Neural crest cell (in vitro differentiated cells): ENCODE data around the gene ADNP2. TPM values are rescaled to one million over a fixed set of nuclear protein-coding genes. Genes with fewer than 3 reads are reported as not detected.

ENCODE experiments used
- DNase-seq: peaks from one replicate; pipeline ENCODE4 v3.0.0; 2021; ENCODE audit warnings: low read depth, mixed read lengths, low spot score
- H3K27ac Mint-ChIP-seq: one replicate; pipeline ENCODE4 v1.8.0; 2021; ENCODE audit warnings: mild to moderate bottlenecking, mixed read lengths; ENCODE audit not compliant: unreplicated experiment
- H3K27me3 Mint-ChIP-seq: 2 replicates; pipeline ENCODE4 v1.8.0; 2021; ENCODE audit warnings: low read depth, mild to moderate bottlenecking, mixed read lengths
- H3K36me3 Mint-ChIP-seq: 2 replicates; pipeline ENCODE4 v1.8.0; 2021; ENCODE audit warnings: low read depth, mild to moderate bottlenecking, mixed read lengths
- H3K4me1 Mint-ChIP-seq: 2 replicates; pipeline ENCODE4 v1.8.0; 2021; ENCODE audit warnings: mixed read lengths
- H3K4me3 Mint-ChIP-seq: one replicate; pipeline ENCODE4 v1.8.0; 2021; ENCODE audit warnings: mild to moderate bottlenecking, mixed read lengths
- H3K9me3 Mint-ChIP-seq: 2 replicates; pipeline ENCODE4 v1.8.0; 2021; ENCODE audit warnings: mixed read lengths
- CTCF ChIP-seq: fragments of 200-600 bp; sonication (generic); conservative IDR thresholded peaks from 2 replicates; pipeline ENCODE4 v1.5.0; 2021; ENCODE audit warnings: antibody characterized with exemption, mild to moderate bottlenecking
- total RNA-seq: library from RNA; stranded (reverse); gene quantifications from 2 replicates; pipeline ENCODE4 v1.2.1, GENCODE V29; 2021

The ADNP2 gene
- total RNA-seq, 1 donor from 2014 or later: 44.0 TPM

DNA sequence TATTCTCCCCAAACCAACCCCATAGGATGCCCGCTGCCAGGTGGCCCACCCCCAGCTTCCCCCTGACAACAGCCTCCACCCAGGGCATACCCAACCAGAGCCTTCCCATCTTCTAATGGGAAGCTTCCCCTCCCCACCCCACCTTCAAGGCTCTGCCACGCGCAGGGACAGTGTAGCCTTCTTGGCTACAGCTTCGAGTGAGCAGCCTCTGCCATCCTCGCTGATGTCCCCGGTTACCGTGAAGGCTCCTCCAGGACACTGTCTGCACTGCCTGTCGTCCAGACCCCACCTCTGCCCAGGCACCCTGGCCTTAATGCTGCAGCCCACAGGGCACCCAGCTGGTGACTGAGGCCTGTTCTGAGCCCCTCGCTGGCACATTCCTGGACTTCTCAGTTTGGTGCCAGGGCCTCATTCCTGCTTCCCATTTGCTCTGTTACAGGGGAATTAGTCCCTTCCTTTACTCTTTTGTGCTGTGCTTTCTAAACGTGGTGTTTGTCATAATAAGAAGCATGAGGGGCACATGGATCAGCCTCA is 13.0 kb upstream of the ADNP2 start:
- H3K27me3 Mint-ChIP-seq: peaks cover 4% of the 10 kb centered on the region
- H3K4me3 Mint-ChIP-seq: no peak overlapping the region
- TF ChIP-seq CTCF: no peak
- H3K27ac Mint-ChIP-seq: no peak overlapping the region
- no peaks in the 10 kb centered on the region for H3K4me1 Mint-ChIP-seq
- peaks cover 13% of the 10 kb centered on the region for H3K9me3 Mint-ChIP-seq
- peaks cover 2% of the 10 kb centered on the region for H3K36me3 Mint-ChIP-seq
- DNase-seq: no peak

DNA sequence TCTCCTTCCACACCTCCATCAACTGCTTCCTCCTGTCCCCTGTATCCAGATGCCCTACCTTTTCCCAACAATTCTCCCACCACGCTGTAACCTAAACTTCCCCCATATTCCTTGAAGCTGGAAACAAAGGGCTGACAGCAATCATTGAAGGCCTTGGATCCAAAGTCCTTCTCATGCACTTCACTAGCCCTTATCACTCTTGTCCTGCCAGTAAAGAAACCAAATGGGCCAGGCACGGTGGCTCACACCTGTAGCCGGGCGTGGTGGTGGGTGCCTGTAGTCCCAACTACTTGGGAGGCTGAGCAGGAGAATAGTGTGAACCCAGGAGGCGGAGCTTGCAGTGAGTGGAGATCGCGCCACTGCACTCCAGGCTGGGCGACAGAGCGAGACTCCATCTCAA is 11.9 kb upstream of the ADNP2 start:
- Mint-ChIP-seq H3K27me3 (no peaks in the 10 kb centered on the region), H3K9me3 (peaks cover 10% of the 10 kb centered on the region), H3K4me1 (no peaks in the 10 kb centered on the region), H3K4me3 (no peak overlapping the region), H3K27ac (no peak overlapping the region), H3K36me3 (peaks cover 2% of the 10 kb centered on the region)
- TF ChIP-seq CTCF: no peak
- no peak for DNase-seq

- TF ChIP-seq CTCF: no peak
- H3K36me3 Mint-ChIP-seq: no peaks in the 10 kb centered on the region
- H3K27me3 Mint-ChIP-seq: no peaks in the 10 kb centered on the region
- peaks cover 12% of the 10 kb centered on the region for H3K4me1 Mint-ChIP-seq
- no peak overlapping the region for H3K4me3 Mint-ChIP-seq
- no peak overlapping the region for H3K27ac Mint-ChIP-seq
- peaks cover 4% of the 10 kb centered on the region for H3K9me3 Mint-ChIP-seq
- DNase-seq: no peak
These were observed 5.8 kb upstream of the ADNP2 start for GRCh38 chr18:80103231-80103630.

GRCh38 chr18:80104364-80104779 is 4.7 kb upstream of the ADNP2 start:
- no peak overlapping the region for H3K4me3 Mint-ChIP-seq
- DNase-seq: no peak
- no peaks in the 10 kb centered on the region for H3K27me3 Mint-ChIP-seq

DNA sequence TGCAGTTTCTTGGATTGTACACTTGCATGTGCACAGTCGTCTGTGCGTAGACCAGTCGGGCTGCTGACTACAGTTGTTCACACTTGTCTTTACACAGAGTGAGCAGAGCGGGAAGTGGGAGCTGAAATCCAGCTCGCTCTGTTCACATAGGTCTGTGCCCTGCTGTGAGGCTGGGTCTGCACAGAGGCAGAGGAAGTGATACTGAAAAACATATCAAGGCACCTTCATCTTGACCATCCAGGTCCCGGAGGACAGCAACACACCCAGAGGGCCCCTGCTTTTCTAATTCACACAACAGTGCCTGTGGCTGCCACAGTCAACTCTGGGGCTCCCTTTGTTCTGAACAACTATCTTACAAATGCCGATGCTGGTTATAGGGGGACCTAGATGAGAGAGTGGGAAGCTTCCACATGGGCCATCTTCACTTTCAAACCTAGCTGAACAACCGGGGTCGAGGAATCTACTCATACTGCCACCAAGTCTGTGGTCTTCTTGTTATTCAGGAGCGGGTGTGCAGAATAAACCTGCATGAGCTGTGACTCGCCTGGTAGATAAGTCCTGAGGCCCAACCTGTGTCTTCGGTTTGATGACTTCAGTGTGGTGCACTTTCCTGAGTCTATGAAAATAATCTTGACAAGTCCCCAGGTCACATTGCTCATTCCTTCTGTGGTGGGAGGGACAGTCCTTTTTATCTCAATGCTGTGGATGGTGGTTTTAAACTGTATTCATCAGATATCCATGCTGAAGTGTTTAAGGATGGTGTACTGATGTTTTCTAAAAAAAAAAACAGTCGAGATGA is 3.5 kb upstream of the ADNP2 start:
- Mint-ChIP-seq H3K9me3 (peaks cover 7% of the 10 kb centered on the region), H3K4me3 (no peak overlapping the region), H3K36me3 (peaks cover 2% of the 10 kb centered on the region), H3K27me3 (no peaks in the 10 kb centered on the region), H3K27ac (no peak overlapping the region), H3K4me1 (peaks cover 19% of the 10 kb centered on the region)
- TF ChIP-seq CTCF: no peak
- no peak for DNase-seq

More at GRCh38 chr18:80104364-80104779, 4.7 kb upstream of the ADNP2 start:
- no peaks in the 10 kb centered on the region for H3K36me3 Mint-ChIP-seq
- H3K4me1 Mint-ChIP-seq: peaks cover 12% of the 10 kb centered on the region
- H3K9me3 Mint-ChIP-seq: peaks cover 7% of the 10 kb centered on the region
- H3K27ac Mint-ChIP-seq: peak overlapping the region; percentile 52
- TF ChIP-seq CTCF: no peak
